ENCODE measurements around the gene PCDHGA1. TPM values are rescaled to one million over a fixed set of nuclear protein-coding genes. Genes with fewer than 3 reads are reported as not detected.

The PCDHGA1 gene
- total and polyA plus RNA-seq, 9 of the 15 experiments (the other 6 are each of a cell fraction or from before 2014, with no cell fraction given): 0.05 to 0.26 (median 0.18) TPM; not detected in 2

GRCh38 chr5:141476132-141476911 is 146.0 kb downstream of the PCDHGA1 start:
- no peak for DNase-seq (ENCODE audit: extremely low read depth in 1 of 4, low spot score in 3 of 4)
- ChIA-PET POLR2A (interaction anchor here (1.5 kb wide), 1 partner anchor 8 kb away, joined by 3 read pairs; the partner anchor contains the start of gene PCDHGC4), CTCF (ENCODE audit: low intra/inter-chr PET ratio) (no interaction called here)
- Histone ChIP-seq H3K4me2 (ENCODE audit: insufficient read depth, low read length) (no peak overlapping the region), H3K4me3 (no peak overlapping the region), H3K36me3 (ENCODE audit: control insufficient read depth, insufficient read depth, low read length) (no peaks in the 10 kb centered on the region), H3K9me3 (replicated peaks; ENCODE audit: control insufficient read depth, insufficient read depth, low read depth, low read length) (no peaks in the 10 kb centered on the region), H3K27ac (ENCODE audit: extremely low read depth, low read depth, low read length) (no peak overlapping the region), H3K9me1 (ENCODE audit: control insufficient read depth, insufficient read depth, low read length) (no peaks in the 10 kb centered on the region), H3K27me3 (ENCODE audit: control insufficient read depth in 2 of 2, insufficient read depth in 2 of 2, low read length in 2 of 2) (peaks cover 20 to 32% of the 10 kb centered on the region in 2 experiments; a peak in 4 of 5 replicates), H3K9ac (ENCODE audit: insufficient read depth in 1 of 2, low read depth in 2 of 2, low read length in 2 of 2) (no peak overlapping the region), H3K79me2 (ENCODE audit: control insufficient read depth, insufficient read depth, low read length) (no peaks in the 10 kb centered on the region), H2AFZ (ENCODE audit: low read depth, low read length) (no peak overlapping the region), H3K4me1 (replicated peaks in 1 of 2; ENCODE audit: control insufficient read depth in 2 of 2, insufficient read depth in 2 of 2, low read length in 2 of 2) (peaks cover 0 to 14% of the 10 kb centered on the region in 2 experiments; a peak in 1 of 5 replicates), H4K20me1 (replicated peaks; ENCODE audit: control insufficient read depth, insufficient read depth, low read length) (no peaks in the 10 kb centered on the region; the same call in 1 of the 2 replicates)
- FAIRE-seq: no peak
- in situ Hi-C loops (cut with MboI) (no loop called here), intact Hi-C loops (cut with micrococcal nuclease) (no loop called here)
- no peak for TF ChIP-seq ELF1 (tag; IDR thresholded peaks at IDR 0.05)
- TF ChIP-seq MAX (CRISPR knock-in tag; IDR thresholded peaks at IDR 0.05): no peak
- no peak for TF ChIP-seq FOXK2 (conservative IDR thresholded peaks at IDR 0.05 in 1 of 2, IDR thresholded peaks at IDR 0.05 in 1 of 2; ENCODE audit: low read depth in 2 of 2)
- TF ChIP-seq PYGO2 (tag; IDR thresholded peaks at IDR 0.05): no peak
- TF ChIP-seq ZNF76 (CRISPR knock-in tag; IDR thresholded peaks at IDR 0.05; ENCODE audit: borderline replicate concordance): no peak
- no peak for TF ChIP-seq PCBP1 (IDR thresholded peaks at IDR 0.05; ENCODE audit: low read depth, low read length, poor library complexity, severe bottlenecking)
- no peak for TF ChIP-seq MEIS2 (IDR thresholded peaks at IDR 0.05; ENCODE audit: partially characterized antibody)
- no peak for TF ChIP-seq CCNT2 (IDR thresholded peaks at IDR 0.05; ENCODE audit: borderline replicate concordance, extremely low read depth, insufficient read length, low read depth, low read length)
- TF ChIP-seq, protein P1, sequence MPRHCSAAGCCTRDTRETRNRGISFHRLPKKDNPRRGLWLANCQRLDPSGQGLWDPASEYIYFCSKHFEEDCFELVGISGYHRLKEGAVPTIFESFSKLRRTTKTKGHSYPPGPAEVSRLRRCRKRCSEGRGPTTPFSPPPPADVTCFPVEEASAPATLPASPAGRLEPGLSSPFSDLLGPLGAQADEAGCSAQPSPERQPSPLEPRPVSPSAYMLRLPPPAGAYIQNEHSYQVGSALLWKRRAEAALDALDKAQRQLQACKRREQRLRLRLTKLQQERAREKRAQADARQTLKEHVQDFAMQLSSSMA (CRISPR knock-in tag; IDR thresholded peaks at IDR 0.05): no peak
- TF ChIP-seq EZH2 (IDR thresholded peaks at IDR 0.05; ENCODE audit: borderline replicate concordance, low read depth, low read length): no peak
- no peak for TF ChIP-seq ZFP91 (CRISPR knock-in tag; IDR thresholded peaks at IDR 0.05)
- no peak for TF ChIP-seq ASH1L (IDR thresholded peaks at IDR 0.05; ENCODE audit: borderline replicate concordance, low read depth, partially characterized antibody)
- TF ChIP-seq HDGF (IDR thresholded peaks at IDR 0.05): no peak
- TF ChIP-seq DMBX1 (CRISPR knock-in tag; IDR thresholded peaks at IDR 0.05; ENCODE audit: borderline replicate concordance): no peak
- no peak for TF ChIP-seq TOE1 (IDR thresholded peaks at IDR 0.05; ENCODE audit: borderline replicate concordance)
- TF ChIP-seq TOE1 (CRISPR knock-in tag; IDR thresholded peaks at IDR 0.05; ENCODE audit: borderline replicate concordance, low read depth): no peak
- 28% methylated on average over 58 of the region's 58 CpGs for WGBS (ENCODE audit: insufficient coverage, low coverage, missing lambda C conversion rate)
- BruUV-seq (replicated peaks): no TSS peak
- no peak for ATAC-seq

Data from K562 (cell line).